Calu3 (cell line): ENCODE results near the gene GAL. TPM values are rescaled to one million over a fixed set of nuclear protein-coding genes. Genes with fewer than 3 reads are reported as not detected.

ENCODE experiments used
- BruUV-seq: library from RNA; stranded (reverse); fragments of 400-500 nt; replicated peaks from 2 replicates; lab custom pipeline; 2021; lab: Mats Ljungman, UMichigan
- CTCF ChIA-PET: fragments of 300-600 bp; sonication (Branson Sonifier 250); formaldehyde crosslinking; loops from one replicate; lab custom pipeline; 2022; ENCODE audit warnings: antibody characterized with exemption; lab: Charles Lee
- DNase-seq: peaks from one replicate; pipeline ENCODE4 v3.0.0; 2022
- H3K27ac Mint-ChIP-seq: one replicate; pipeline ENCODE4 v1.8.0; 2022; ENCODE audit warnings: mixed read lengths; ENCODE audit not compliant: unreplicated experiment
- H3K27me3 Mint-ChIP-seq: one replicate; pipeline ENCODE4 v1.8.0; 2022; ENCODE audit warnings: mixed read lengths; ENCODE audit not compliant: unreplicated experiment
- H3K36me3 Mint-ChIP-seq: one replicate; pipeline ENCODE4 v1.8.0; 2022; ENCODE audit warnings: mild to moderate bottlenecking, moderate library complexity, mixed read lengths; ENCODE audit not compliant: insufficient read depth, unreplicated experiment
- H3K4me1 Mint-ChIP-seq: one replicate; pipeline ENCODE4 v1.8.0; 2022; ENCODE audit warnings: mild to moderate bottlenecking, low read depth, mixed read lengths; ENCODE audit not compliant: unreplicated experiment
- H3K4me3 Mint-ChIP-seq: one replicate; pipeline ENCODE4 v1.8.0; 2022; ENCODE audit warnings: mild to moderate bottlenecking, low read depth, moderate library complexity, mixed read lengths; ENCODE audit not compliant: unreplicated experiment
- H3K9me3 Mint-ChIP-seq: one replicate; pipeline ENCODE4 v1.8.0; 2022; ENCODE audit warnings: low read depth, mixed read lengths; ENCODE audit not compliant: unreplicated experiment
- intact Hi-C: fragments of 100-400 bp; cut with micrococcal nuclease; formaldehyde crosslinking; loops from one replicate; pipeline ENCODE4 v1.10.0; 2022; ENCODE audit not compliant: unreplicated experiment
- total RNA-seq: library from RNA; stranded (reverse); gene quantifications from 2 replicates; pipeline ENCODE4 v1.2.3, GENCODE V29; 2022
- TF ChIP-seq, protein P1 (sequence below): fragments of 200-600 bp; IDR thresholded peaks from one replicate; pipeline ENCODE4 v1.8.0; 2022; ENCODE audit warnings: antibody characterized with exemption; ENCODE audit not compliant: unreplicated experiment

GAL gene
- total RNA-seq, 1 experiment from 2014 or later = 1.2 TPM

DNA sequence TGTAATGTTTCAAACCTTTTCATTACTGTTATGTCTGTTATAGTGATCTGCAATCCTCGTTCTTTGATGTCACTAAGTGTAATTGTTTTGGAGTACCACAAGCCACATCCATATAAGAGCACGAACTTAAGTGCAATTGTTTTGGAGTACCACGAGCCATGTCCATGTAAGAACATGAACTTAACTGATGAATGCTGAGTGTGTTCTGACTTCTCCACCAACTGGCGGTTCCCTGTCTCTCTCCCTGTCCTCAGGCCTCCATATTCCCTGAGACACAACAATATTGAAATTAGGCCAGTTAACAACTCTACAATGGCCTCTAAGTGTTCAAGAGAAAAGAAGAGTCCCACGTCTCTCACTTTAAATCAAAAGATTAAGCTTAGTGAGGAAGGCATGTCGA, 43.4 kb downstream of the GAL start:
- DNase-seq = no peak
- TF ChIP-seq, protein P1, sequence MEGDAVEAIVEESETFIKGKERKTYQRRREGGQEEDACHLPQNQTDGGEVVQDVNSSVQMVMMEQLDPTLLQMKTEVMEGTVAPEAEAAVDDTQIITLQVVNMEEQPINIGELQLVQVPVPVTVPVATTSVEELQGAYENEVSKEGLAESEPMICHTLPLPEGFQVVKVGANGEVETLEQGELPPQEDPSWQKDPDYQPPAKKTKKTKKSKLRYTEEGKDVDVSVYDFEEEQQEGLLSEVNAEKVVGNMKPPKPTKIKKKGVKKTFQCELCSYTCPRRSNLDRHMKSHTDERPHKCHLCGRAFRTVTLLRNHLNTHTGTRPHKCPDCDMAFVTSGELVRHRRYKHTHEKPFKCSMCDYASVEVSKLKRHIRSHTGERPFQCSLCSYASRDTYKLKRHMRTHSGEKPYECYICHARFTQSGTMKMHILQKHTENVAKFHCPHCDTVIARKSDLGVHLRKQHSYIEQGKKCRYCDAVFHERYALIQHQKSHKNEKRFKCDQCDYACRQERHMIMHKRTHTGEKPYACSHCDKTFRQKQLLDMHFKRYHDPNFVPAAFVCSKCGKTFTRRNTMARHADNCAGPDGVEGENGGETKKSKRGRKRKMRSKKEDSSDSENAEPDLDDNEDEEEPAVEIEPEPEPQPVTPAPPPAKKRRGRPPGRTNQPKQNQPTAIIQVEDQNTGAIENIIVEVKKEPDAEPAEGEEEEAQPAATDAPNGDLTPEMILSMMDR = no peak
- Mint-ChIP-seq H3K4me3 (no peak overlapping the region), H3K27ac (no peak overlapping the region), H3K9me3 (no peaks in the 10 kb centered on the region), H3K27me3 (peaks cover 23% of the 10 kb centered on the region), H3K4me1 (no peaks in the 10 kb centered on the region), H3K36me3 (no peaks in the 10 kb centered on the region)
- intact Hi-C loops = no loop called here
- CTCF ChIA-PET = no interaction called here
- no TSS peak for BruUV-seq

DNA sequence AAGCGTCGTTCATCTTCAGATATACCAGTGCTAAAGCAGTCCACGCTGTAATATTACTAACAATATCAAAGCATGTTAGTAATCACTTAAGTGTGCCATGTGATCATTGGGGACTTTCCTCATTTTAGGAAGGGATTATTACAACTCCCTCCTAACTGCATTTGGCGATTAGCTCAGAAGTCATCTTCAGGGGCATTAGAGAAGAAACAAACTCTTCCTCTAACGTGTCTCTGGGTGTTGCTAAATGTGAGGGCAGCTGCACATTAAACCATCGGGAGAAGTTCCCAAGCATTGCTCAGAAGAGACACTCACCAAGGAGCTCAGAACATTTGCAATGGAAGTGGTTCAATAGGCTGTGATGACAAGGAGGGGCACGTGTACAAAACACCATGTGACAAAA, 49.8 kb downstream of the GAL start:
- TF ChIP-seq, protein P1 = no peak
- H3K4me1 Mint-ChIP-seq = no peaks in the 10 kb centered on the region
- BruUV-seq = no TSS peak
- peaks cover 18% of the 10 kb centered on the region for H3K27me3 Mint-ChIP-seq
- CTCF ChIA-PET = no interaction called here
- H3K4me3 Mint-ChIP-seq = no peak overlapping the region
- H3K27ac Mint-ChIP-seq = no peak overlapping the region
- intact Hi-C loops = no loop called here
- no peaks in the 10 kb centered on the region for H3K36me3 Mint-ChIP-seq
- DNase-seq = no peak
- H3K9me3 Mint-ChIP-seq = no peaks in the 10 kb centered on the region

DNA sequence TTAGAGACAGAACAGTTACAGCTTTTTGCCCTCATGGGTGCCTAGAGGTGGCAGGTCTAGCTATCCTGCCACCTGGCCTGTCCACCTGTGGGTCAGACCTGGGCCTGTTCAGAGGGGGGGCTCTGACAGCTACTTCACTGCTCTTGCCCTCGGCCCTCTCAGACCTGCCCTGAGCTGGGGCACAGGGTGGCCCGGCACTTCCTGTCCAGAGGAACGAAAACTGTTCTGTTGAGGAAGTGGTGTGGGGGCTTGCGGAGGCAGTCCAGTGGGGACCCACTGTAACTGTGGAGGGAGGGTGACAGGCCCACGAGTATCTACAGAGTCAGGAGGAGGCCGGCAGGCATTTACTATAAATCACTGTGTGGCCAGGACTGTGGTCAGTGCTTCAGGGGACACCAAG, 50.8 kb downstream of the GAL start:
- intact Hi-C loops = no loop called here
- Mint-ChIP-seq H3K36me3 (no peaks in the 10 kb centered on the region), H3K4me1 (no peaks in the 10 kb centered on the region), H3K27me3 (peaks cover 13% of the 10 kb centered on the region), H3K4me3 (no peak overlapping the region), H3K9me3 (no peaks in the 10 kb centered on the region), H3K27ac (no peak overlapping the region)
- TF ChIP-seq, protein P1 = no peak
- no peak for DNase-seq
- CTCF ChIA-PET = no interaction called here
- BruUV-seq = no TSS peak

DNA sequence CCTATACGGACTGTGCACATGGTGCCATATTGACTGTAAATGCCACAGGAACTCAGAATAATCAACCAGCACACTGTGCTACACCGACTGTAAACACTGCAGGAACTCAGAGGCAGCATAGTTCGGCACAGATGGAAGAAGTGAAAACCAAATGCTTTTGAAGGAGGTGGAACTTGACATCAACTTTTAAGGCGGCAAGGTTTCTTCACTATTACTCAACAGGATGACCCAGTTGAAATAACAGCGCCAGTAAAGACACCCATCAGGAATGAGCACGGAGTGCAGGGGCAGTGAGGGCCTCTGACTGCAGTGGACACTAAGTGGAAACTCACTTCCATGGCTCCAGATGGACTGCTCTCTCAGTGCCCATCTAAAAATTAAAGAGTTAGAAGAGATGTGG, 51.3 kb downstream of the GAL start:
- BruUV-seq = no TSS peak
- intact Hi-C loops = no loop called here
- no peak for DNase-seq
- CTCF ChIA-PET = no interaction called here
- TF ChIP-seq, protein P1 = no peak
- no peak overlapping the region for H3K4me3 Mint-ChIP-seq
- H3K4me1 Mint-ChIP-seq = no peaks in the 10 kb centered on the region
- no peak overlapping the region for H3K27ac Mint-ChIP-seq
- peaks cover 13% of the 10 kb centered on the region for H3K27me3 Mint-ChIP-seq
- H3K36me3 Mint-ChIP-seq = no peaks in the 10 kb centered on the region
- no peaks in the 10 kb centered on the region for H3K9me3 Mint-ChIP-seq

Other genes with a start within 250 kb of the GAL start
- 116 and 122 TPM in 2 replicates for gene PPP6R3, start 223.8 kb upstream of the GAL start, total RNA-seq
- gene TESMIN, start 67.0 kb downstream of the GAL start, total RNA-seq = 6.8 and 9.7 TPM in 2 replicates
- 45.9 and 49.8 TPM in 2 replicates for gene CPT1A, start 157.4 kb downstream of the GAL start, total RNA-seq
- 79.7 and 83.4 TPM in 2 replicates for gene MRPL21, start 219.3 kb downstream of the GAL start, total RNA-seq
- 27.6 and 32.4 TPM in 2 replicates for gene IGHMBP2, start 219.3 kb downstream of the GAL start, total RNA-seq